ENCODE measurements around the gene CAMTA1. TPM values are rescaled to one million over a fixed set of nuclear protein-coding genes. Genes with fewer than 3 reads are reported as not detected.

CAMTA1 gene
- total RNA-seq, 4 donors from 2014 or later = 86.3 to 170 (median 132) TPM

DNA sequence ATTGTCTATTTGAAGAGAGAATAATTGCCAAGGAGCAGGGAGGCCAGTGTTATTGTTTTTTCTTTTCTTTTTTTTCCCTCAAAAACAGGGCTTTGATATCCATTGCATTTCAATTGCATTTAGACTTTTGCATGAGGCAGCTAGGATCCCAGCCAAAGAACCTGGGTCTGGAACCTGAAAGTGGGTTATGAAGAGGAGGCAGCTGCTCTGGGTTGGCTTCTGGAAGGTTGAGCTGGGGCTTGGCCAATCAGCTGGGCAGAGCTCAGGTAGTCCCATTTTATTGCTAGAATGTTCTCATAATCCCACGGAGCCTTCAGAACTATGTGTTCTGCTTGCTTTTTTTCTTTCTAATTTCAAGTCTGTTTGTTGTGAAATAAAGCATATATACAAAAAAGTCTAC lies 218.9 kb downstream of the CAMTA1 start:
- no peaks in the 10 kb centered on the region for H3K36me3 ChIP-seq
- H3K4me1 ChIP-seq = no peaks in the 10 kb centered on the region
- WGBS, 2 donors (ENCODE audit: low coverage in 1 of 2) = 67 to 86% methylated on average over 1 of the region's 1 CpG
- H3K27me3 ChIP-seq = peaks cover 10% of the 10 kb centered on the region
- no peak overlapping the region for H3K27ac ChIP-seq
- no peak overlapping the region for H3K4me3 ChIP-seq
- TF ChIP-seq EP300 (IDR thresholded peaks at IDR 0.05) (no peak), POLR2AphosphoS5 (IDR thresholded peaks at IDR 0.05) (no peak), POLR2A (IDR thresholded peaks at IDR 0.05) (no peak)
- TF ChIP-seq, protein P1, sequence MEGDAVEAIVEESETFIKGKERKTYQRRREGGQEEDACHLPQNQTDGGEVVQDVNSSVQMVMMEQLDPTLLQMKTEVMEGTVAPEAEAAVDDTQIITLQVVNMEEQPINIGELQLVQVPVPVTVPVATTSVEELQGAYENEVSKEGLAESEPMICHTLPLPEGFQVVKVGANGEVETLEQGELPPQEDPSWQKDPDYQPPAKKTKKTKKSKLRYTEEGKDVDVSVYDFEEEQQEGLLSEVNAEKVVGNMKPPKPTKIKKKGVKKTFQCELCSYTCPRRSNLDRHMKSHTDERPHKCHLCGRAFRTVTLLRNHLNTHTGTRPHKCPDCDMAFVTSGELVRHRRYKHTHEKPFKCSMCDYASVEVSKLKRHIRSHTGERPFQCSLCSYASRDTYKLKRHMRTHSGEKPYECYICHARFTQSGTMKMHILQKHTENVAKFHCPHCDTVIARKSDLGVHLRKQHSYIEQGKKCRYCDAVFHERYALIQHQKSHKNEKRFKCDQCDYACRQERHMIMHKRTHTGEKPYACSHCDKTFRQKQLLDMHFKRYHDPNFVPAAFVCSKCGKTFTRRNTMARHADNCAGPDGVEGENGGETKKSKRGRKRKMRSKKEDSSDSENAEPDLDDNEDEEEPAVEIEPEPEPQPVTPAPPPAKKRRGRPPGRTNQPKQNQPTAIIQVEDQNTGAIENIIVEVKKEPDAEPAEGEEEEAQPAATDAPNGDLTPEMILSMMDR (IDR thresholded peaks at IDR 0.05) = no peak
- no peak for ATAC-seq
- no peaks in the 10 kb centered on the region for H3K9me3 ChIP-seq

DNA sequence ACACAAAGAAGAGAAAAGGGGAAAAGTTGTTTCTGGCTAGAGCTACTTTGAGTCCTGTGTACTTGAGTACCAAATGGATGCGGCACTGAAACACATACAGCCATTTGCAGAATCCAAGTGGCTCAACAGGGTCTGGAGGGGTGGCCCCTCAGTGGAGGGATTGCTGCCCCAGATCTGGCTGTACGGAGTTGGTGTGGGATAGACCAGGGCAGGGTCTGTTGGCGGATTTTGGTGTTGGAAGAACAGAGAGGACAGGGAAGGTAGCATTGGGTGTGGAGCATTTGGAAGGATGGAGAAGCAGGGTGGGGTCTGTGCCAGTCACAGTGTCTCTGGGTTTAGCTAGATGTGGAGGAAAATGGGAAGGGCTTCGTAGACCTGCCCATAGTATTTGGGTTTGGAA lies 220.5 kb downstream of the CAMTA1 start:
- no peak for ATAC-seq

DNA sequence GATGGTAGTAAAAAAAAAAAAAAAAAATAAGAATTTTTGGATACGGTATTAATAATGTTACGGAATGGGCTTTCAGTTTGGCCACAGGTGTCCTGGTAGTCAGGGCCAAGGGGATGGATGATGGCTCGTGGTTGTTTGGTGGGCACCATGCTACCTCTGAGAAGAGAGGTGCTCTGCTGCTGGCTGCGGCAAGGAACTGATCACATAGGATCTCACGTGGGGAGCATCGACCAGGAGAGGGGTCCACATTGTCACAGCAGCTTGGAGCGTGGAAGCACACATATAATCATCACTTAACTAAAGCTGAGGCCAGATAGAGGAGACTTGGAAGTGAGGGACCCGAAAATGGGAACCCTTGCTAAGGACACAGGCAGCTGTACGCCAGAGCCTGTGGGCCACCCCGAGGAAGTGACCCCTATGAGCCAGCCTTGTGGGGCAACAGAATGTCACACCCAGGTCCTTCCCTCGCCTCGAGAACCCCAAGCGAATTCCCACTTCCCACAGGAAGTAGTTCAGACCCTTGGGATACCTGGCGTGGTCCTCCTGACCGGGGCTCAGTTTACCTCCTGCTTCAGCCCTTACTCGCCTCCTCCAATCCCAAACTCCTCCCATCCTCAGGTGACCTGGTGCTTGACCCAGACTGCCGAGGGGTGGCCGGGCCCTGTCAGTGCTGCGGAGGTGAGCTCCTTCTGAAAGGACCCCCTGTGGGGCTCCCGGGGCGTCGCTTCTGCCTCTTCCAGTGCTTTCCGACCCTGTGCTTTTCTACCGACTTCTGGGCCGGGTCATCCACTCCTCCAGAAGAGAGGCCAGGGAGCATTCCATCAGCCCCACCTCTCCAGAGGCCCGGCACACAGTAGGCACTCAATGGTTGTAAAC lies 222.0 kb downstream of the CAMTA1 start:
- ATAC-seq = no peak
- Histone ChIP-seq H3K4me1 (no peaks in the 10 kb centered on the region), H3K27me3 (peaks cover 10% of the 10 kb centered on the region), H3K27ac (no peak overlapping the region), H3K4me3 (no peak overlapping the region), H3K36me3 (no peaks in the 10 kb centered on the region), H3K9me3 (no peaks in the 10 kb centered on the region)
- 88 to 90% methylated on average over 7 to 11 of the region's 26 CpGs for WGBS, 2 donors (ENCODE audit: low coverage in 1 of 2)
- no peak for TF ChIP-seq POLR2AphosphoS5 (IDR thresholded peaks at IDR 0.05)
- TF ChIP-seq EP300 (IDR thresholded peaks at IDR 0.05) = no peak
- TF ChIP-seq POLR2A (IDR thresholded peaks at IDR 0.05) = no peak
- TF ChIP-seq, protein P1 (IDR thresholded peaks at IDR 0.05) = no peak

More for the DNA sequence above, 220.5 kb downstream of the CAMTA1 start:
- TF ChIP-seq POLR2AphosphoS5 (IDR thresholded peaks at IDR 0.05) = no peak
- TF ChIP-seq EP300 (IDR thresholded peaks at IDR 0.05) = no peak
- TF ChIP-seq POLR2A (IDR thresholded peaks at IDR 0.05) = no peak
- TF ChIP-seq, protein P1 (IDR thresholded peaks at IDR 0.05) = no peak
- WGBS, 2 donors (ENCODE audit: low coverage in 1 of 2) = 73 to 94% methylated on average over 2 to 4 of the region's 4 CpGs
- H3K27ac ChIP-seq = no peak overlapping the region
- H3K36me3 ChIP-seq = no peaks in the 10 kb centered on the region
- no peaks in the 10 kb centered on the region for H3K9me3 ChIP-seq
- H3K4me3 ChIP-seq = no peak overlapping the region
- H3K4me1 ChIP-seq = no peaks in the 10 kb centered on the region
- peaks cover 10% of the 10 kb centered on the region for H3K27me3 ChIP-seq

- no peak for ATAC-seq
- no peaks in the 10 kb centered on the region for H3K36me3 ChIP-seq
- H3K4me3 ChIP-seq = no peak overlapping the region
- peaks cover 5% of the 10 kb centered on the region for H3K27me3 ChIP-seq
- TF ChIP-seq EP300 (IDR thresholded peaks at IDR 0.05) (no peak), POLR2AphosphoS5 (IDR thresholded peaks at IDR 0.05) (no peak), POLR2A (IDR thresholded peaks at IDR 0.05) (no peak)
- TF ChIP-seq, protein P1 (IDR thresholded peaks at IDR 0.05) = no peak
- H3K4me1 ChIP-seq = no peaks in the 10 kb centered on the region
- 68 to 91% methylated on average over 6 of the region's 10 CpGs for WGBS, 2 donors (ENCODE audit: low coverage in 1 of 2)
- no peaks in the 10 kb centered on the region for H3K9me3 ChIP-seq
- no peak overlapping the region for H3K27ac ChIP-seq
Measured at GRCh38 chr1:7007902-7008301, 222.6 kb downstream of the CAMTA1 start.

GRCh38 chr1:7008331-7008730 lies 223.1 kb downstream of the CAMTA1 start:
- Histone ChIP-seq H3K4me1 (peaks cover 0 to under 1% (median 0%) of the 10 kb centered on the region in 3 donors), H3K9me3 (no peaks in the 10 kb centered on the region), H3K4me3 (no peak overlapping the region), H3K36me3 (no peaks in the 10 kb centered on the region), H3K27me3 (peaks cover under 1% of the 10 kb centered on the region), H3K27ac (no peak overlapping the region)
- ATAC-seq = no peak
- 76 to 90% methylated on average over 8 to 10 of the region's 10 CpGs for WGBS, 2 donors (ENCODE audit: low coverage in 1 of 2)
- TF ChIP-seq EP300 (IDR thresholded peaks at IDR 0.05) (no peak), POLR2A (IDR thresholded peaks at IDR 0.05) (no peak)
